Measurements from ENCODE around the gene TOP3A.

Gene TOP3A

DNA sequence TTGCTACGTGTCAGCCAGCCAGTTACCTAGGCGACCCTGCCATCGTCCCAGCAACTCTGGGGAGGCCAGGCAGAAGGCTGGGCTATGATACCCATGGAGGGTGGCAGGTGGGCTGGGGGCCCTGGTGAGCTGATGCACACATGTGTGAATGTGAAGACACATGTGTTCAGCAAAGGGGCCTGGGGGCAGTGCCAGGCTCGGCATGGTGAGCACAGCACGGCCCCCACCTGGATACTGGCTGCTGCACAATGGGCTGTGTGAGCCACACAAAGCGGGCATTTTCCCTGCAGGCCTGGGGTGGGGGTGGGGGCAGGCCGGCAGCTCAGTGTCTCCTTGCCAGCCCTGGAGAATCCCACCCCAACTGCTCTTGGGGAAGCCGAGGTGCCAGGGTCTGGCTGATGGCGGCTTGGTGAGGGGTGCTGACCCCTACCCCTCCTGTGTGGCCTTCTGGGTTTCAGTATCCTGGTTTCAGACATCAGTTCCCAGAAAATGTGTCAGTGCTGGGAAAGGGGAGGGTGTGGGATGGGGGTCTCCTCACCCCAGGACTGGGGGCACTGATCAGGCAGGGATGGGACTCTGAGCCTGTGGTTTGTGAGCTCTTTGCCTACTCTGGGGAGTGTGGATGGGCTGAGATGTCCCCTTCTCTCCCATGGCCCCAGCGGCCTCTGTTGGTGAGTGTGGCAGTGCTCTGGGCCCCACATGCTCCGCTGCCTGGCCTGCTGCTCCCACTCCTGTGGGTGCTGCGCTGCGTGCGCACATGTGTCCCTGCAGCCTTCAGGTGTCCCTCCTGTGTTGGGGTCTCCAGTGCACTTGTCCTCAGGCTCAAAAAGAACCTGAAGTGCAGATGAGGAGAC is 84.3 kb downstream of the TOP3A start:
- DNase-seq = no peak

DNA sequence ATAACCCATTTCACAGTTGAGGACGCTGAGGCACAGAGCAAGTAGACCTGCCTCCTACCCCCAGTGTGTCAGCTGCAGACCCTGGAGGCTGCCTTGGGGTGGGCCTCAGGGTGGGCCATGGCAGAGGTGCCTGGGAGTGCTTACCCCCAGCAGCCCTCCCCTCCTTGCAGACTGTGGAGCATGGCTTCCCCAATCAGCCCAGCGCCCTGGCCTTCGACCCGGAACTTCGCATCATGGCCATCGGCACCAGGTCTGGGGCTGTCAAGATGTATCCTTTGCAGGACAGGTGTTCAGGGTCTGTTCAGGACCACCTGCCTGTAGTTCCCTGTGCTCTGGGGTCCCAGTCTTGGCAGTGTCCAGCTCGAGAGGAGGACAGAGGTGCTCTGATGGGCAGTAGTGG is 85.0 kb downstream of the TOP3A start:
- DNase-seq = no peak

DNA sequence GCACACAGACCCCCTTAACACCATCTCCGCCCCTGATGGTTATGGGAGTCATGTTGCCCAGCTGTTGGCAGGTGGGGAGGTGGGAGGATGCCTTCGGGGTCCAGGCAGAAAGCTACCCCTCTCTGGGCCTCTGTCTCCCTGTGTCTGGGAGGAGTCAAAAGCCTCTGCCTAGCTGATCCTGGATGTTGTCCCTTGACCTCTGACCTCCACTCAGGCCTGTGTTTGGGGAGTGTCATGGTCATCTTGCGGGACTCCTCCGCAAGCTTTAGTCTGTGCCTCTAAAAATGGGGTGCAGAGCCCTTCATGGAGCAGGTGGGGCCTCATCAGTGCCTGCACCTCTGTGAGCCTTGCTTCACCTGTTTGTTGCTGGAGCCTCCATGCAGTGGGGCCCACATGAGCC is 85.5 kb downstream of the TOP3A start:
- DNase-seq = no peak

DNA sequence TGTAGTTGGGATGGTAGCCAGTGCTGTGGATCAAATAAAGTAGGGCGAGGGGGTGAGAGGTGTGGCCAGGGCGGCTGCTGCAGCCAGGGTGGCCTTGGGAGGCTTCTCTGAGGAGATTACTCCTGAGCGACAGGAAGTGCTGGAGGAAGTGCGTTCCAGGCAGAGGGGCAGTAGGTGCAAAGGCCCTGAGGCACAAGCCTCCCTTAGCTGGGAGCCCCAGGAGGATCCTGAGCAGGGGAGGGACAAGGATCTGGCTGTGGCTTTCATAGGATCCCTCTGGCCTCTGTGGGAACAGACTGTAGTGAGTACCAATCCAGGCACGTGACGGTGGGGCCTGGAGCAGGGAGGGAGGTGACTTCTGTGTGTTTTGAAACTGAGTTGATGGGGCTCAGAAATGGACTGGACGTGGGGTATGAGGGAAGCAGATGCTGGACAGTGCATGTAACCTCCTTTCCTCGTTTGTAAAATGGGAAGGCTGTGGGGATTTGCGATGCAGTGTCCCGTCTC is 86.6 kb downstream of the TOP3A start:
- no peak for DNase-seq

DNA sequence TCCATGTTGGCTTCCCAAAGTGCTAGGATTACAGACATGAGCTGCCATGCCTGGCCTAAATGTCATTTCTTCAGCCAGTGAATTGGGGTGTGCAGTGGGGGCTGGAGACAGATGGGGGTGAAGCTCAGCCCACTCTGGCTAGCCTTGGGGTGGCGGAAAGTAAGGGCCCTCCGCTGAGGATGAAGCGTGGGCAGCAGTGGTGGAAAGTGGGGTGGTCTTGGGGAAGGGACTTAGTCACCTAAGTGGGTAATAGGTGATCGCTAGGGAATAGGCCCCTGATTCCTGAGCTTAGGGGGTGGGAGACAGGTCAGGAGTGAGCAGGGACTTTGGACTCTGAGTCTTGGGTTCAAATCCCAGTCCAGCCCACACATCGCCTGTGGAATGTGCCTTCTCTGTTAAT is 87.2 kb downstream of the TOP3A start:
- no peak for DNase-seq

DNA sequence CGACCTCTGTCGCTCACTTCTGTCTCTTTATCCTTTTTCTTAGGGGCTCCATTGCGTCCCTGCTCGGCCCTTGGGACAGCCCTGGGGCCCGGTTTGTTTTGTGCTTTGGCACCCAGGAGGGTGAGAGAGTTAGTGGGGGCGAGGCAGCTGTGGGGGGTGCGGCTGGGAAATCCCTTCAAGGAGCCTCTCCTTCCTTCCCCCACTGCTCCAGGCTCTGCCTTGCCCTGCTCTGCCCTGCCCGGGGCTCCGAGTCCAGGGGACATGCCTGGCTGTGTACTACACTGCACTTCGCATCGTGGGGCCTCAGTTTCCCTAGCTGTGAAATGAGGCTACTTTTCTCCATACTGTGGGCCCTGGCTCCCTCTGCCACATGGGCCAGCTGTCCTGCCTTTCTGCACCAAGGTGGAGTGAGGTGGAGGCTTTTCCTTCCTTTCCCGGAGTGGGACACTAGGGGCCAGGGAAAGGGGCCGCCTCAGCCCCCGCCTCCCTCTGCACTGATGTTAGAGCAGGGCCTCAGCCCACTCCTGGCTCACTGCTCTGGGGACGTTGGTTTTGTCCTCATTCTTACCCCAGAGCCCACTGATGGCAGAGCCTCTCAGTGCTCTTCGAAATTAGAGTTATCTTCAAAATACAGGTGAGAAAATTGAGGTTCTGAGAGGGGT is 88.4 kb downstream of the TOP3A start:
- DNase-seq = no peak

DNA sequence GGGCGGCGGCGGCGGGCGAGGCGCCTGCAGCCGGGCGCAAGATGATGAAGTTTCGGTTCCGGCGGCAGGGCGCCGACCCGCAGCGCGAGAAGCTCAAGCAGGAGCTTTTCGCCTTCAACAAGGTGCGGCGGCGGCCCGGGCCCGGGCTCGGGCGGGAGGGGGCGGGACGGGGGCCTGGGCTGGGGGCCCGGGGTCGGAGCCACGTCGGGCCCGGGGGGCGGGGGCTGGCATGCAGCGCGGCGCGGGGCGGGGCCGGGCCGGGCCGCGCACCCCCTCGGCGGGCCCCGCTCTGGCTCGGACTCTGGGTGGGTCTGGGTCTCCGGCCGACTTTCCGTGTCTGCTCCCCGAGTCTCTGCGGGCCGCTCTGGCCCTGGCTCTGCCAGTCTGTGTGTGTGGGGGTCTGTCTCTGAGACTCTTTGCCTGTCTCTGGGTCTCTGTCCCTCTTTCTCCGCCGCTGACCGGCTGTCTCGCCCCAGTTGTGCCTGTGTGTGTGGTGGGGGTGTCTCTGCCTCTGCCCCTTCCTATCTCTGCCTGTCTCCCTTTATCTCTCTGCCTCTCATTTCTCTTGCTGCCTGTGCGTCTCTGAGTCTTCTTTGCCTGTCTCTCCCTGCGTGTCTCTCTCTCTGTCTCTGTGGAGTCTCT is 89.0 kb downstream of the TOP3A start:
- no peak for DNase-seq

DNA sequence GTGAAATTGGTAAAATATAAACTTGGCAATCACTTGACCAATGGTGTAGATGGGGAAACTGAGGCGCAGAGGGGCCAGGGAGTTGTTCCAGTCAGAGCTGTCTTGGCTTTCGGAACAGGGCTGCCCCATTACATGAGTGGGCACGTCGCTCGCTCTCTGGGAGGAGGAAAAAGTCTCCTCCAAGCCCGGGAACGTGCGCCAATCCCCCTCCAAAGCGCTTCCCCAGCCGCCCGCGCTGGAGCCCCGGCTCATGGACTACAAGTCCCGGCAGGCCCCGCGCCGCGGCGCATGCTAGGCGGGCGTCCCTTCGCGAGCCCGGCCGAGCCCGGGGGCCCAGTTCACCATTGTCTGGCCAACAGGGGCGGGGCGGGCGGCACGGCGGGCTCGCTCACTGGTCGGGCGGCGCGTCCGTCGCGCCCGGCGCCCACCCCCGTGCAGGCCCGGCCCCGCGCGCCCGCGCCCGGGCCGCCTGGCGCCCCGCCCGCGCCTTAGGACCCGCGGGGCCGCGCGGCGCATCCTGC is 89.6 kb downstream of the TOP3A start, which contains the start of gene LLGL1:
TSS of gene LLGL1 (plus strand) at position 515 of the 521 bp plus-strand sequence. CDS start 48 bp downstream, outside the sequence.
- DNase-seq = peak; percentile 67

DNA sequence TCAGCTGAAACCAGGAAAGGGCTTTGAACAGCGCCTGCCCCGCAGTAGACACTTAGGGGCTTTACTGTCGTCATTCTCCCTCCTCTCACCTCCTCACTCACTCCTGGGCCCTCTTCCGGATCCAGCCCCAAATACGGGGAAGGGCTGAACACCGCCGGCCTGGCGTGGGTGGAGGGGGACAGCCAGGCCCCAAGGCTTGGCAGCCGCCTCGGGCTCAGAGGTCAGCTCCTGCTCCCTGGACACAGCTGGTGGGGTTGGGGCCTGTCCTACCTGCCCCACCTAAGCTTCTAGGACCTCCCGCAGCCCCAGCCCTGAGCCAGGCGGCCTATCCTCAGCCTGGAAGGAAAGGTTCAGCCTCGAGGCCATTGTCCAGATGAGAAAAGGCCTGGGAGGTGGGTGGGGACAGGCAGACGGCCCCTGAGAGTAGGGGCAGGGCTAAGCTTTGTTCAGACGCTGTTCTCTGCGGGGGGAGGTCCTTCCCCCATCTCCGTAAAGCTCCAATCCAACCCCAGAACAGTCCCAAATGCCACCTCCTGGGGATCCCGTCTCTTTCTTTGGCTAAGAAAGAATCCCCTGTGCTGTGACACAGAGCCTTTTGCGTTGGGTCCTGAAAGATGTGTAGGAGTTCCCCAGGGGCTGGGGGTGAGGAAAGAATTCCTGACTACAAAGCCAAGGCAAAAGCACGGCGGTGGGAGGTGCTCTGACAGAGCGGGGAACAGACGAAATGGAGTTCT is 90.2 kb downstream of the TOP3A start:
- DNase-seq = no peak

DNA sequence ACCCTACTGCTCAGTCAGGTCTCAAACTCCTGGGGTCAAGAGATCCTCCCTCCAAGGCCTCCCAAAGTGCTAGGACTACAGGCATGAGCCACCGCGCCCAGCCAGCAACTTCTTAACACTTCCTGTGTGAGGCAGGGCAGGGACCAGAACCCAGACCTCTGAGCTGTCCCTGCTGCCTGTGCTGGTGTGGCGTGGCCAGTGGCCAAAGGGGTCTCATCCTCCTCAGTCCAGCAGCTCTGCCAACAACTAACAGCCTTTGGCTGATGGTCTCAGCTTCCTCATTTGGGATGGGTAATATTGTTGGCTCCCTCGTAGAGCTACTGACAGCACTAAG is 90.8 kb downstream of the TOP3A start:
- DNase-seq = no peak
